Measurements from ENCODE around the gene CMIP.

Gene CMIP

GRCh38 chr16:81607006-81607405 is 162.4 kb downstream of the CMIP start:
- TF ChIP-seq, protein P1, sequence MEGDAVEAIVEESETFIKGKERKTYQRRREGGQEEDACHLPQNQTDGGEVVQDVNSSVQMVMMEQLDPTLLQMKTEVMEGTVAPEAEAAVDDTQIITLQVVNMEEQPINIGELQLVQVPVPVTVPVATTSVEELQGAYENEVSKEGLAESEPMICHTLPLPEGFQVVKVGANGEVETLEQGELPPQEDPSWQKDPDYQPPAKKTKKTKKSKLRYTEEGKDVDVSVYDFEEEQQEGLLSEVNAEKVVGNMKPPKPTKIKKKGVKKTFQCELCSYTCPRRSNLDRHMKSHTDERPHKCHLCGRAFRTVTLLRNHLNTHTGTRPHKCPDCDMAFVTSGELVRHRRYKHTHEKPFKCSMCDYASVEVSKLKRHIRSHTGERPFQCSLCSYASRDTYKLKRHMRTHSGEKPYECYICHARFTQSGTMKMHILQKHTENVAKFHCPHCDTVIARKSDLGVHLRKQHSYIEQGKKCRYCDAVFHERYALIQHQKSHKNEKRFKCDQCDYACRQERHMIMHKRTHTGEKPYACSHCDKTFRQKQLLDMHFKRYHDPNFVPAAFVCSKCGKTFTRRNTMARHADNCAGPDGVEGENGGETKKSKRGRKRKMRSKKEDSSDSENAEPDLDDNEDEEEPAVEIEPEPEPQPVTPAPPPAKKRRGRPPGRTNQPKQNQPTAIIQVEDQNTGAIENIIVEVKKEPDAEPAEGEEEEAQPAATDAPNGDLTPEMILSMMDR (IDR thresholded peaks at IDR 0.05; ENCODE audit: low read length, missing control alignments): no peak
- DNase-seq (ENCODE audit: low read depth): no peak
- no peak overlapping the region for H3K4me3 ChIP-seq (replicated peaks; ENCODE audit: low read depth, low read length)

GRCh38 chr16:81607805-81608522 is 163.4 kb downstream of the CMIP start:
- no peak for DNase-seq (ENCODE audit: low read depth)
- TF ChIP-seq, protein P1 (IDR thresholded peaks at IDR 0.05; ENCODE audit: low read length, missing control alignments): no peak
- no peak overlapping the region for H3K4me3 ChIP-seq (replicated peaks; ENCODE audit: low read depth, low read length)

- DNase-seq (ENCODE audit: low read depth): peak; percentile 74
- TF ChIP-seq, protein P1 (IDR thresholded peaks at IDR 0.05; ENCODE audit: low read length, missing control alignments): no peak
- H3K4me3 ChIP-seq (replicated peaks; ENCODE audit: low read depth, low read length): no peak overlapping the region
Observed at GRCh38 chr16:81608523-81609209, 164.1 kb downstream of the CMIP start.

GRCh38 chr16:81609323-81609892 is 164.8 kb downstream of the CMIP start:
- TF ChIP-seq, protein P1 (IDR thresholded peaks at IDR 0.05; ENCODE audit: low read length, missing control alignments): no peak

GRCh38 chr16:81610144-81610842 is 165.7 kb downstream of the CMIP start:
- peak; percentile 79 for DNase-seq (ENCODE audit: low read depth)
- TF ChIP-seq, protein P1 (IDR thresholded peaks at IDR 0.05; ENCODE audit: low read length, missing control alignments): no peak
- H3K4me3 ChIP-seq (replicated peaks; ENCODE audit: low read depth, low read length): peak overlapping the region; percentile 43

More at GRCh38 chr16:81609323-81609892, 164.8 kb downstream of the CMIP start:
- DNase-seq (ENCODE audit: low read depth): no peak
- H3K4me3 ChIP-seq (replicated peaks; ENCODE audit: low read depth, low read length): no peak overlapping the region

DNA sequence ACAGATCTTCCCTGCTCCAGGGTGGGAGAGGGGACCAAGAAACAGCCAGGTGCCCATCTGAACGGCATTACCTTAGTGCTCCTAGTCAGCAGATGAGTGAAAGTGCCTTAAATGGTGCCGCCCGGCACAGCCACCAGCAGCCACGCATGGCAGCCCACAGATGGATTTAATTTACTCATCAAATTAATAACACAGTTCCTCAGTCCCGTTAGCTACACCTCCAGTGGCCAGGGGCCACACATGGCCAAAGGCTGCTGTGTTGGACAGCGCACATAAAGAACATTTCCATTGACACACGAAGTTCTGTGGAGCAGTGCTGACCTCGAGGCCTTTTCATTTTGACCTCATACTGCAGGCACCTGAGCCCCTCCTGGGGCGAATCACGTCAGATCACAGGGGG is 166.3 kb downstream of the CMIP start:
- TF ChIP-seq, protein P1 (IDR thresholded peaks at IDR 0.05; ENCODE audit: low read length, missing control alignments): no peak
- no peak for DNase-seq (ENCODE audit: low read depth)
- H3K4me3 ChIP-seq (replicated peaks; ENCODE audit: low read depth, low read length): peak overlapping the region; percentile 43
